Measurements from ENCODE around the gene AOC2.
"Not testable (repeated sequence)": the region's sequence is repeated elsewhere in the genome, so short reads cannot be mapped to it uniquely, and the experiment has no call there.

DNA sequence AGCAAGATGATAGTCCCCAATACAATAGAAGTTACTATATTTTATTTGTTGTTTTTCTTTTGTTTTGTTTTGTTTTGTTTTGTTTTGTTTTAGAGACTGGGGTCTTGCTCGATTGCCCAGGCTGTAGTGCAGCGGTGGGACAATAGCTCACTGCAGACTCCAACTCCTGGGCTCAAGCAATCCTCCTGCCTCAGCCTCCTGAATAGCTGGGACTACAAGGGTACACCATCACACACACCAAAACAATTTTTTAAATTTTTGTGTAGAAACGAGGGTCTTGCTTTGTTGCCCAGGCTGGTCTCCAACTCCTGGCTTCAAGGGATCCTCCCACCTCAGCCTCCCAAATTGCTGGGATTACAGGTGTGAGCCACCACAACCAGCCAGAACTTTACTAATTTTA lies 55.6 kb downstream of the AOC2 start:
- TF ChIP-seq, protein P1, sequence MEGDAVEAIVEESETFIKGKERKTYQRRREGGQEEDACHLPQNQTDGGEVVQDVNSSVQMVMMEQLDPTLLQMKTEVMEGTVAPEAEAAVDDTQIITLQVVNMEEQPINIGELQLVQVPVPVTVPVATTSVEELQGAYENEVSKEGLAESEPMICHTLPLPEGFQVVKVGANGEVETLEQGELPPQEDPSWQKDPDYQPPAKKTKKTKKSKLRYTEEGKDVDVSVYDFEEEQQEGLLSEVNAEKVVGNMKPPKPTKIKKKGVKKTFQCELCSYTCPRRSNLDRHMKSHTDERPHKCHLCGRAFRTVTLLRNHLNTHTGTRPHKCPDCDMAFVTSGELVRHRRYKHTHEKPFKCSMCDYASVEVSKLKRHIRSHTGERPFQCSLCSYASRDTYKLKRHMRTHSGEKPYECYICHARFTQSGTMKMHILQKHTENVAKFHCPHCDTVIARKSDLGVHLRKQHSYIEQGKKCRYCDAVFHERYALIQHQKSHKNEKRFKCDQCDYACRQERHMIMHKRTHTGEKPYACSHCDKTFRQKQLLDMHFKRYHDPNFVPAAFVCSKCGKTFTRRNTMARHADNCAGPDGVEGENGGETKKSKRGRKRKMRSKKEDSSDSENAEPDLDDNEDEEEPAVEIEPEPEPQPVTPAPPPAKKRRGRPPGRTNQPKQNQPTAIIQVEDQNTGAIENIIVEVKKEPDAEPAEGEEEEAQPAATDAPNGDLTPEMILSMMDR (conservative IDR thresholded peaks at IDR 0.05; ENCODE audit: low read length) = not testable (repeated sequence)
- TF ChIP-seq EZH2phosphoT487 (IDR thresholded peaks at IDR 0.05; ENCODE audit: borderline replicate concordance) = not testable (repeated sequence)
